HG03520 (cell line): ENCODE data around the gene S100A11.

Experiments used
- ATAC-seq: cut with Tn5 transposase; IDR thresholded peaks from one replicate; pipeline ENCODE4 v1.9.1; 2021; ENCODE audit warnings: mild to moderate bottlenecking, moderate library complexity; ENCODE audit not compliant: unreplicated experiment

The S100A11 gene

DNA sequence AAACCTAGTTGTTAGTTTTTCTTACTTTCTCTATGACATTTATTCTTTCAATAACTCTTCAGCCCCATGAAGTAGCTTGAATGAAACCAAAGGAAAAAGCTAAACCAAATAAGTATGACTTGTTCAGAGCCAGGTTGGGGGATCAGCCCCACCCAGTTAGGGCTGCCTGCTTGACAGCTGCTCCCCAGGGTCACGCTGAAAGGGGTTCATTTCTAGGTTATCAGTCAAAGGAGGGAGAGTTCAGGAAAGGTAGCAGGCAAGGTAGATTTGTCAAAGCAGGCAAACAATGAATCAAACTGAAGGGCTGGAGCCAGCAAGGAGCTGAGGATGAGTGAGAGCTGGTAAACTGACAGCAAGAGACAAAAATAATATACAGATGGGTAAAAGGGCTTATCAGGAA lies 3.1 kb upstream of the S100A11 start:
- ATAC-seq, result no peak

DNA sequence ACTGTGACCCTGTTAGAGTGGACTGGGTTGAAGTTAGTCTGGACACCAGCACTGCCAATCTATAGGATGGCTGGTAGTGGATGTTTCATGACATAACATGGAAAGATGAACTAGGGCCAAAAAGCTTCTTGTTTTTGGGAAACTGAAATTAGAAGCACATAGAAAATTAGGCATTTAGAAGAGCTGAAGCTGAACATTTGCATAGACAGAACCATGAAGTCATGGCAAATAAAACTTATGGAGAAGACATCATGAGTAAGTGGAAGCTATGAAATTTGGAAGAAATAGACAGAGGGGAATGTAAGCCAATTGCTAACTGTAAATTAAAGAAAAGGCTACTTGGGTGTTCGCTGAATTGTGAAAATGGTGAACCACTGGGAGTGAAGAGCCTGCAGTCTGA lies 2.7 kb upstream of the S100A11 start:
- ATAC-seq, result no peak

DNA sequence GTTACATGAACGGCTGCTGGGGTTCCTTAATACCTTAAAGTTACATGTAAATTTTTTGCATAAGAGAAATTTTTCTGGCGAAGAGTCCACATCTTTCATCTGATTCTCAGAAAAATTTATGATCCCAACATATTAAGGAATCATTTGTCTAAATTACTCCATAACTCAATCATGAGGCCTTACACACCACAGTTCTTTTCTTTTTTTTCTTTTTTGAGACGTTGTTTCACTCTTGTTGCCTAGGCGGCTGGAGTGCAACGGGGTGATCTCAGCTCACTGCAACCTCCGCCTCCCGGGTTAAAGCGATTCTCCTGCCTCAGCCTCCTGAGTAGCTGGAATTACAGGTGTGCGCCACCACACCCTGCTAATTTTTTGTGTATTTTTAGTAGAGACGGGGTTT lies 2.1 kb upstream of the S100A11 start:
- ATAC-seq, result no peak

DNA sequence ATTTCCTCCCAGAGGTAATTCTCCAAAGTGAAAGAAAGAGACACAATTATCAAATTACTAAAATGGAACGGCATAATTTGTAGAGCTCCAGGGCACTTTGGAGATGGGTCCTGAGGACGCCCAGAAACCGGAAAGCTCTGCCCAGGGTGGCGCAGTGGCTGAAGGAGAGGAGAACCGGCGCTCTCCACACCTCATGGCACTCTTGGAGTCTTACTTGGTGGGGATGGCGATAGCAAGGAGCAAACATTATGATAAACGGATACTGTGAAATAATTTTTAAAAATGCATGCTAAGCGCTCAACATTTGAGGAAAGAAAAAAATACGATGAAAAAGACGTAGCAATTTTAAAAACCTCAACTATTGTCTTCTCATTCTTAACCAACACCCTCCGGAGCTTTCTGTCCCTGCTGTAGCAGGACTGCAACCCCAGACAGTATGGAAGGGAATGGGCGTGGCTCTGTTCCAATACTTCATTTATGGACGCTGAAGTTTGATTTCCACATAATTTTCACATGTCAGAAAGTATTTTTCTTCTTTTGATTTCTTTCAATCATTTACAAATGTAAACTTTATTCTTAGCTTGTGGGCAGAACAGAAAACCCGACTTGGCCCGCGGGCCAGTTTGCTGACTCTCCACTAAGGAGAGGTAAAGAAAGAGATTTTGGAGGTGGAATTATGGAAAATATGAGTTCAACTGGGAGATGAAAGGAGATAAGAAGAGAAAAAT lies 1.1 kb downstream of the S100A11 start:
- no peak for ATAC-seq

DNA sequence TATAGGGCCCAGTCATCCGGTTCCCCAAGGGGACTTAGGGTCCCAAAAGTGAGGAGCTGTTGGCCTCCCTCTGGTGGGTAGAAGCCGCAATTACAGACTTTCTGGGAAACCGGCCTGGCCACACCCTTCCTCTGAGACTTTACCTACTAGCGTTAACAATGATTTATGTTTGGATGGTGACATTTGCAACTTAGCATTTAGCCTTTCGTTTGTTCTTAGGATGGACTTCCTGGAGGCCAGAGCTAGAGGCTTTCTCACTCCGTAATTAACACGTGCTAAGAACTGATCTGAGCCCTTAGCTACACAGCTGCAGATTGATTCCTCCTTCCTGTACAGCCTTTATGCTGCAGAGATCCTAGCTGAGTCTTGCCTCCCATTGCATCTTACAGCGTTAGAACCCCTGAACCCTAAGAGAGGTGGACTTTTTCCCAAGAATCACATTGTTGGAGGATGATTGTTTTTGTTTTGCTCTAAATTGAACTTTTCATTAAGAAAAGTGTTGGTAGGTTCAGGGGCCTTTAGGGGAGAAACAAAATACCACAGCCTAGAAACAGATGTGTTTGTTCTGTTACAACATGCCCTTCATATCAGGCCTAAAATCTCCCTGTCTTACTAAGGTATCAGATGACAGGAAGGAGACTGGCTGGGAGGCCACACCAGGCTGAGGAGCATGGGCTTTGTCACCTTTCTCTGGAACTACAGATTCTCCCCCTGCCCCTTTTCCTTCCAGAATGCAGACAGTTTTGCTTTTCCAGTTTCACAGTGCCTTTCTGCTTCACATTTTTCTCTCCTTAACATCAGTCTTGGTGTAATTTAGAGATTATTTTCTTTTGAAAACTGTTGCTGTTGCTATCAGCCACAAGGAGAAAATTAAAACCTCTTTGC lies 1.9 kb downstream of the S100A11 start:
- ATAC-seq, result no peak

DNA sequence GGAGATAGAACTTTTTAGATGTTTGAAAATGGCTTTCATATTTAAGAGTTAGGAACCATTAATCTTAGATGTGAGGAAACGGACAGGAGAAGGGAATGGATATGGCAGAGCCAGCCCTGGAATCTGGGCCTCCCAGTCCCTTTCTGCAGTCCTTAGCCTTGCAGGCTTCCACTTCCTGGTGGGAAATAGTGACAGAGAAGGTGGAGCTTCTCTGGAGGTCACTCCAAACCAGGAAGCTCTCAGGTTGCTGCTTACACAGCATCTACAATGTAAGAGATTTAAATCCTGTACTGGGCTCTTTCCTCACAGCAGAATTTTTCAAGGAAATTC lies 2.5 kb downstream of the S100A11 start:
- ATAC-seq, result no peak

DNA sequence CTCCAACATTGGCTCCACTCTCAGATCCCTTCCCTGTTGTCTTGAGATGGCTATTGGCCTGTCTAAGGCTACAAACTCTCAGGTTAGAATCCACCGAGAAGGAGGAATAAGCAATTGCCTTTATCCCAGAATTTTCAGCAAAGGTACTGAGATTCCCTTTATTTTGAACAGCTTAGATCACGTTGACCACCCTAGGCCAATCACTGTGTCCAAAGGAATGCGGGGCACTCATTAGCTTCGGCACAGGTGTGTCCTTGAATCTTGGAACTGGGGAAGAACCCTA lies 6.9 kb downstream of the S100A11 start:
- no peak for ATAC-seq

DNA sequence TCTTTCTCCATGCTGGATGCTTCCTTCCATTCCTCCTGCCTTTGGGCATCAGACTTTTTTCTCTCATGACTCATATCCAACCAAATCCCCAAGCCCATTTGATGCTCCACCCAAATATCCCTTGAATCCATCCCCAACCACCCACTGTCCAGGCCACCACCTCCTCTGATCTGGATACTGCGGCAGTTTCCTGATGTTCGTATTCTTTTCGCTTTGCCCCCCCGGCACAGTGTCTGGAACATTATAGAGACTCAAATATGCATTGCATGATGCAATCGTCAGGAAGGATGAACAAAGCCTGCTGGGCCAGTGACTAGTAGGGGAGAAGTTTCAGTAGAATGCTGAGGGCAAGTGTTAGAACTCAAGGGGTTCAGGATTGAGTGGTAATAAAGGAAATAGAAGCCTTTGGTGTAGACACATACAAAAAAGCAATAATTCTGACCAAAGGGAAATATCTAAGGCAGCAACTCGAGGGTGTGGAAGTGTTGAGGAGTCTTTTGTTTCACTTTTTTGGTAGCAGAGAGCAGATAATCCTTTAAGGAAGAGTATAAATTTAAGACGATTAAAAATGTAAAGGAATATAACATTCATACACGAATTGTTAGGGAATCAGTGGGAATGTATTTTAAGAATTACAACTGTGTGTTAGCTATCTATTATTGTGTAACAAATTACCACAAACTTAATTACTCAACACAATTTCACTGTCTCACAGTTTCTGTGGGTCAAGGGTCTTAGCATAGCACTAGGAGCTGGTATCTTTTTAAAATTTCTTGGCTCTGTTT lies 7.5 kb downstream of the S100A11 start:
- no peak for ATAC-seq

DNA sequence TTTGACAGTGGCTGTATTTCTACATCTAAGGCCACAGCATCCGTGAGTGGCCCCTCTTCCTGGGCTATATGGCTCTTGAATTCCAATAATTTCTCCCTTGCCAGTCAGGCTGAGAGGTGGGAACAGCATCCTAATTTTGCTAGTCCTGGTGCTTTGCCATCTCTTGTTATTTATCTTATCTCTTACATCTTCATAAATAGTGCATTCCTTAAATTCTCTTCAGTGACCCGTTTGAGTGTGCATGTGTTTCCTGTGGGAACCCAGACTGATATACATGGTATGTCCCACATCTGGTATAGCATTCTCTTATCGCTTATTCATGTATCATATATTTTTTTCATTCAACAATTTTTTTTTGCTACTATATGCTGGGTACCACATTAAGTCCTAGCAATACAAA lies 9.9 kb downstream of the S100A11 start:
- ATAC-seq, result no peak

DNA sequence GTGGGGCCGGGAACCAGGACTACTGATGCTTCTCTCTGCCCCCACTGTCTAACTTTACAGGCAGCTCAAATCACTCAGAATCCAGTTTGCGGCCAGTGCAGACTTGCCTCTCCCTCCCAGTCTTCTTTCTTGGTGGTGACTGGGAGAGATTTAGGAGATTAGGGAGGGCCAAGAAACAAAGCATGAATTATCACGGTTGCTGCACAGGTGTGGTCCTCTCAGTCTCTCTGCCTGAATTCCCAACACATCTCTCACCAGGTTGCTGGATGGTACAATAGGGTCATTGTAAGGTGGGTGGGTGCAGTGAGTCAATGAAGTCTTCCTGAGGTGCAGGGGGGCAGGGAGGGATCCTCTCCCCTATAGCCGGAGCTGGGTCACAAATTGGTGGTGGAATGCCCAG lies 12.6 kb downstream of the S100A11 start:
- ATAC-seq, result no peak

DNA sequence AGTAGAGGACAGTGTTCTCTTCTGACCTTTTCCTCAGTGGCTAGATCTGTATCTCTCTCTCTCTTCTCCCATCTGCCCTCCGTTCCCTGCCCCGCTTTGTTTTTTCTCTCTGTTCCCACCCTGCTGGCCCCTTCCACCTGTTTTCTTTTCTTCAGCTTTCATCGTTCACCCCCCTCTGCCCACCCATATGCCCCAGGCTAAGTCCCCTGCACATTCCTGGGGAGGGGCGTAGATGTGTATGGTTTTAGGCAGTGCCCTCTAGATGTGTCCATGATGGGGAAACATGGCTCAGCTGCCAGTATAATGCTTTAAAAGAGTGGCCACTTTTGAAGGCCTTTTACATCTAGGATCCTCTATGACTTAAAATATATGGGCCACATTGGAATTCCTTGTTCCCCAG lies 13.6 kb downstream of the S100A11 start:
- no peak for ATAC-seq

DNA sequence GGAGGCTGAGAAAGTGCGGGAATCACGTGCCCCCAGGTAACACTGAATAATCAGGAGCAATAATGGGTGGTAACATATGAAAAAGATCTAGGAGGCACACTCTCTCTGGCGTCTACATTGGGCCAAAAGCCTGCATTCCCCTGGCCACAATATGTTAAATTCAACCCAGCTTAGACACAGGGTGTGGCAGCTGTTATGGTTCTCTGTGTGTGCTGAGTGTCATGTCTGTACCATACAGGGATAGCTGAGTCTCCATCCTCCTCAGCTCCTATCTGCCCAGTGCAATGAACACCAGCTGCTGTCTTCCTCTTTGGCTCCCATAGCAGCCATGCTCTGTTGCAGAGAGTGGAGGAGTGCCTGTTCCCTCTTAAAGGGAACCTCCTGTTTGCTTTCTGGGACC lies 14.3 kb downstream of the S100A11 start:
- no peak for ATAC-seq

DNA sequence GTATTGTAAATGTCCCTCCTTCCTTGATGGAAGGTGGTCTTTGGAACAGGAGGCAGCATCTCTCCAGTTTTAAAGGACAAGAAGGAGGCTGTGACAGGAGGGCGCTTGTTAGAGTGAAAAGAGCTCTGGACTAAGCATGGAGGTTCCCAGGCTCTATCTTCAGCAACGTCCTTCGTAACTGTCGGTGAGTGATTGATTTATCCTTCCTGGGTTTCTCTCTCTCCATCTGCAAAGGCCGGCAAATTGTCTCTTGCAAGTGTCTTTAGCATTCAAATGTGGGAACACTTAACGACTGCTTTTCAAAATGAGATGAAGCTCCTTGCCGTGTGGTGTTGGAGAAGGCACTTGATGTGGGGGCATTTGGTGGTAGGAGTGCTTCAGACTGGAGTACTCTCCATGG lies 15.2 kb downstream of the S100A11 start:
- no peak for ATAC-seq

DNA sequence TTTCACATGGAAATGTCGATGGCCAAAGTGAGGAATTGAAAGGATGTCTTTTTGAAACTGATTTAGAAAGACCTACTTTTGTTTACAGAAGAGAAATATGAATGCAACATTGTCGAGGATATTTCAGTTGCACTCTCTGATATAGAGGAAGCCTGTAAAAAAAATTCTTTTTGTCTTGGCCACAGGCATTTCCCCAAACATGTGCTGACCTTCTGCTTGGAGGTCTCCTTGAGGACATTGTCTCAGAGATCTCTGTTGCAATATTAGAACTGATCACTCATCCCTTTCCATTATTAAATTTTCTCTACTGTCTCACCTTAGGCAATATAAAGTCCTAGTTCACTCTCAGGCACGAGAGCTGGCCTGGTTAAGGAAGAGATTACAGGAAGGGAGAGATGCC lies 16.0 kb downstream of the S100A11 start:
- ATAC-seq, result no peak

DNA sequence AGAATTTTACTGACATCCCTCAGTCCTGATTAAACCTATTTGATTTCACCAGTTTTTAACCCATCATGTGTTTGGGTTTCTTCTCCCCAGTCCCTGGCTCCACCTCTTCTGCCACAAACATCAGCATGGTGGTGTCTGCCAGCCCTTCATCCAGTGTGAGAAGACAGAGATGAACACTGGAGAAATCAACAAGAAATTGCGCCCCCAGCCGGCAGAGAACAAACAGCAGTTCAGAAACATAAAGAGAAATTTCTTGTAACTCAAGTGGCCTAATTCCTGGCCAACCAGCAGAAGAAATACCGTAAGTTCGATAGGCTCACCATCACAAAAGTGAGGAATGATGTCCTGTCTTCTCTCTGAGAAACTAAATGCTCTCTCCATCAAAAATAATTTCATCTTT lies 18.3 kb downstream of the S100A11 start:
- ATAC-seq, result no peak

DNA sequence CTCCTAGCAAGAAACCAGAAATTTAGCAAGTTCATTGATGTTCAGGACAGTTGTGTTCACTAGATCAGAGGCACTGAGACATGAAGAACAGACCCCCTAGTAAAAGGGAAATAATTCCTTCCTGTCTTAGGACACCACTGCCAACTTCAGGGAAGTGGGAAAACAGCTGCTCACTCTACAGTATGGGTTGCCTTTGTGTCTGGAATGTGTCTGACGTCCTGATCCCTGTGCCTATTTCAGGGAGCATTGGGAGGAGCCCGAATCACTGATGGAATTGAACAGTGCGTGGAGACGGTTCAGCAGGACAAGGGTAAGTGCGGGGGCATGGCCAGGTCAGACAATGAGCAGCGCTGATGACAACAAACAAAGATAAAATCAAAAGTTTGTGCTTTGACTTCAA lies 21.0 kb downstream of the S100A11 start:
- no peak for ATAC-seq

DNA sequence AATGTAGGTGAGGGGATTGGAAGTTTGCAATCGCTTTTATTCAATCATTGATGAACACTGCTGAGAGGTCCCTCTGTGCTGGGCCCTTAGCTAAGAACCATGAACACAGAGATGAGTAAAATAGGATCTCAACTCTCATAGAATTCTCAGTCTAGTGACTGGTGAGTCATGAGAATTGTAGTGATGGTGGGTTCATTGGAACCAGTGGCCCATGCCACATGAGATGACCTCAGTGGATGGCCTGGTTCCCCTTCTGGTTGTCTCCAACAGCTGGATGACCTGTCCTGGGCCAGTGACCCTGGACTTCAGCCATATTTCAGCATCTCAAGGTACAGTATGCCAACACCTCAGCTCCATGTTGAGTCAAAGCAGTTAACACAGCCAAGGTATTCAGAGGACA lies 21.9 kb downstream of the S100A11 start:
- ATAC-seq, result no peak

DNA sequence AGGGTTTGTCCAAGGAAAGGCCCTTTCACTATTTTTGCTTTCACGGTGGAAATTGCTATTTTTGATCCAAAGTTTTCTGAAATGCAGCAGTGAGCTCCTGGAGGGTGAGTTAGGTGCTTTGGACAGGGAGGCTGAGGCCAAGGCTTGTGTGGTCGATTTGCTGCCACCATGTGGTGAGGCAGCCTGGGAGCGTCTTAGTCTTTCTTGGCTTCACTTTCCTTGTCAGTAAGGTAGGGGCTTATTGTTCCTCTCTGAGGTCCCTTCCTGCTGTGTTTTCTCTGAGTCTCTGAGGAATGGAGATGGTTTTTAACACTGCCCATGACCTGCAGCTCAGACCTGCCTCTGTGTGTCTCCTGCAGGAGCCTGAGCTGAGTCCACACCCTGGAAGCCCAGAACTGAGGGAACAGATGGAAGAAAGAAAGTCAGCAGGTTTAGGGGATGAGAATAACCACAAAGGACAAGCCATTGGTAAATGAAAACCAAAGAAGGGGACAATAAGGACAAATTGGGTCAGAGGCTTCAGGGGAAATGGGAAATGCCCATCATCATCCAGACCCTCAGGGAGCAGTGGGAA lies 23.1 kb downstream of the S100A11 start:
- no peak for ATAC-seq

DNA sequence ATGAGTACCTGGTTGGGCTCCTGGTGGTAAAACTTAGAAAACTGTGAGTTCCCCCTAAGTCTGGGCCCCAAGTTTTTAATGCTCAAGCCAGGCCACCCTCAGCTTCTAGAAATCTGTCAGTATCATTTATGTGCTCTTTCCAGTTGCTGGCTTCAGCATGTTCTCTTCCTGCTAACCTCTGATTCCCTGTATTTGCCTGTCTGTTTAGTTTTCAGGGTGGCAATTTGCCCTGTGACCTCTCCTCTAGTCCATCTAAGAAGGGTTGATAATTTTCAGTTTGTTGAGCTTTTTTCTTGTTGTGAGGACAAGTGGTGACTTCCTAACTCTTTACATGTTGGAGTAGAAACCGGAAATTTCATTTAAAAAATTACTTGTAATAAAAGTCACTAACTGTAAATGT lies 27.1 kb downstream of the S100A11 start:
- no peak for ATAC-seq

DNA sequence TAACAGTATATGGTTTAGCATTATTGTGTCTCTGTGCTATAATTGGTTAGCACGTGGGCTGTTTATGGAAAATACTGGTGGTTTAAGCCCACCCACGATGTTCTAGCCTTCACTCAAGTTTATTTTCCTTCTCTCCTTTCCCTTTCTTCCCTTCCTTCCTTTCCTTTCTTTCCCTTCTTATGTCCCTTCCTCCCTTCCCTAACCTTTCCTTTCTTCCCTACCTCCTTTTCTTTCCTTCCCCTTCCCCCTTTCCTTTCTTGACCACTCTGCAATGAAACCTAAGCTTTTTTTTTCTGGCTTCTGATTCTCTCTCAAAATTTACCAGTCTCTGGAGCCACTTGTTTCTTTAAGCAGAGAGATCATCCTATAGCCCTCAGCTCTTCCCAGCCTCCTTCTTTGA lies 29.8 kb downstream of the S100A11 start:
- ATAC-seq, result no peak

DNA sequence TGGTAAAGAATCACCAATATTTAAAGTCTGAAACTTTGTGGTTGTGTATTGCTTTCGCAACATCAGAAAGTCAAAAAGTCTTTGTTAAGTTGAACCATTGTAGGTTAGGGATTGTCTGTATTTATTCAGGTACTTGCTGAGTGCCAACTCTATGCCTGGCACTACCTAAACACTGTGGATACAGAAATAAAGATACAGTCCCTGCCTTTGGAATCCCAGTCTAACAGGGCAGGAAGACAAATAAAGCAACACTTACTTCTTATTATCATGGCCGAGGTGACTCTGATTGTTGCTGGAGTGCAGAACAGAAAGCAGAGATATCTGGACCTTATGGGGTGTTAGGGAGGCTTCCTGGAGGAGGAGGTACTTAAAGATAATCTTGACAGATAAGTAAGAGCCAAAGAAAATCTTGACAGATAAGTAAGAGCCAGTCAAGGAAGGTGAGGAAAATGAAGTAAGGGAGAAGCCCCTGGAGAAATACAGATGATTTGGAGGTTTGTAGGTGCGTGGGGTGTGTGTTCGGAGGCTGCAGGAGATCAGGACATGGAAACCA lies 31.4 kb downstream of the S100A11 start:
- no peak for ATAC-seq
